ENCODE data around the gene SLC39A11. TPM values are rescaled to one million over a fixed set of nuclear protein-coding genes. Genes with fewer than 3 reads are reported as not detected.
"Not testable (repeated sequence)": the region's sequence is repeated elsewhere in the genome, so short reads cannot be mapped to it uniquely, and the experiment has no call there.

The SLC39A11 gene
- total RNA-seq, 1 donor from 2014 or later: 13.2 TPM

GRCh38 chr17:73069164-73069770 lies 23.2 kb downstream of the SLC39A11 start:
- no peak for TF ChIP-seq CTCF (IDR thresholded peaks at IDR 0.05; ENCODE audit: unreplicated experiment)
- Mint-ChIP-seq H3K9me3 (ENCODE audit: unreplicated experiment) (no peaks in the 10 kb centered on the region), H3K27ac (ENCODE audit: unreplicated experiment) (no peak overlapping the region), H3K36me3 (ENCODE audit: low read depth, unreplicated experiment) (no peaks in the 10 kb centered on the region), H3K27me3 (ENCODE audit: unreplicated experiment) (peaks cover 3% of the 10 kb centered on the region), H3K4me3 (ENCODE audit: unreplicated experiment) (no peak overlapping the region), H3K4me1 (ENCODE audit: unreplicated experiment) (no peaks in the 10 kb centered on the region)
- DNase-seq (ENCODE audit: low spot score): no peak

GRCh38 chr17:73068322-73069153 lies 23.9 kb downstream of the SLC39A11 start:
- no peak for DNase-seq (ENCODE audit: low spot score)
- H3K27ac Mint-ChIP-seq (ENCODE audit: unreplicated experiment): no peak overlapping the region
- H3K4me3 Mint-ChIP-seq (ENCODE audit: unreplicated experiment): no peak overlapping the region

GRCh38 chr17:73067699-73068098 lies 24.8 kb downstream of the SLC39A11 start:
- DNase-seq (ENCODE audit: low spot score); H3K4me3 Mint-ChIP-seq (ENCODE audit: unreplicated experiment); H3K27me3 Mint-ChIP-seq (ENCODE audit: unreplicated experiment); H3K9me3 Mint-ChIP-seq (ENCODE audit: unreplicated experiment); H3K36me3 Mint-ChIP-seq (ENCODE audit: low read depth, unreplicated experiment); H3K27ac Mint-ChIP-seq (ENCODE audit: unreplicated experiment); H3K4me1 Mint-ChIP-seq (ENCODE audit: unreplicated experiment): not testable (repeated sequence)

More at GRCh38 chr17:73068322-73069153, 23.9 kb downstream of the SLC39A11 start:
- no peaks in the 10 kb centered on the region for H3K9me3 Mint-ChIP-seq (ENCODE audit: unreplicated experiment)
- H3K36me3 Mint-ChIP-seq (ENCODE audit: low read depth, unreplicated experiment): no peaks in the 10 kb centered on the region
- peaks cover 3% of the 10 kb centered on the region for H3K27me3 Mint-ChIP-seq (ENCODE audit: unreplicated experiment)
- H3K4me1 Mint-ChIP-seq (ENCODE audit: unreplicated experiment): no peaks in the 10 kb centered on the region
- no peak for TF ChIP-seq CTCF (IDR thresholded peaks at IDR 0.05; ENCODE audit: unreplicated experiment)

- Mint-ChIP-seq H3K27ac (ENCODE audit: unreplicated experiment) (no peak overlapping the region), H3K27me3 (ENCODE audit: unreplicated experiment) (peaks cover 3% of the 10 kb centered on the region), H3K36me3 (ENCODE audit: low read depth, unreplicated experiment) (no peaks in the 10 kb centered on the region), H3K4me1 (ENCODE audit: unreplicated experiment) (no peaks in the 10 kb centered on the region), H3K4me3 (ENCODE audit: unreplicated experiment) (no peak overlapping the region), H3K9me3 (ENCODE audit: unreplicated experiment) (no peaks in the 10 kb centered on the region)
- TF ChIP-seq CTCF (IDR thresholded peaks at IDR 0.05; ENCODE audit: unreplicated experiment): no peak
- DNase-seq (ENCODE audit: low spot score): no peak
Measured at GRCh38 chr17:73067075-73067474, 25.4 kb downstream of the SLC39A11 start.

GRCh38 chr17:73066148-73066884 lies 26.2 kb downstream of the SLC39A11 start:
- H3K4me3 Mint-ChIP-seq (ENCODE audit: unreplicated experiment): no peak overlapping the region
- H3K27me3 Mint-ChIP-seq (ENCODE audit: unreplicated experiment): no peaks in the 10 kb centered on the region
- no peak overlapping the region for H3K27ac Mint-ChIP-seq (ENCODE audit: unreplicated experiment)
- no peak for TF ChIP-seq CTCF (IDR thresholded peaks at IDR 0.05; ENCODE audit: unreplicated experiment)
- H3K4me1 Mint-ChIP-seq (ENCODE audit: unreplicated experiment): no peaks in the 10 kb centered on the region
- H3K36me3 Mint-ChIP-seq (ENCODE audit: low read depth, unreplicated experiment): no peaks in the 10 kb centered on the region
- no peak for DNase-seq (ENCODE audit: low spot score)
- no peaks in the 10 kb centered on the region for H3K9me3 Mint-ChIP-seq (ENCODE audit: unreplicated experiment)
